LNCAP (cell line): ENCODE data around the gene STON2.

ENCODE experiments used
- CTCF ChIP-seq: fragments of 450-650 bp; IDR thresholded peaks from 2 replicates; pipeline ENCODE4 v1.5.1; 2017; ENCODE audit warnings: mild to moderate bottlenecking

STON2 gene

GRCh38 chr14:81314443-81315175 lies 85.5 kb downstream of the STON2 start:
- no peak for TF ChIP-seq CTCF

GRCh38 chr14:81313775-81314429 lies 86.2 kb downstream of the STON2 start:
- no peak for TF ChIP-seq CTCF

- no peak for TF ChIP-seq CTCF
Observed at GRCh38 chr14:81313200-81313599, 86.9 kb downstream of the STON2 start.

GRCh38 chr14:81312289-81312876 lies 87.7 kb downstream of the STON2 start:
- TF ChIP-seq CTCF: no peak

GRCh38 chr14:81311778-81312177 lies 88.3 kb downstream of the STON2 start:
- no peak for TF ChIP-seq CTCF

- no peak for TF ChIP-seq CTCF
Observed at GRCh38 chr14:81311141-81311540, 89.0 kb downstream of the STON2 start.

- TF ChIP-seq CTCF: no peak
Observed at GRCh38 chr14:81310606-81311005, 89.5 kb downstream of the STON2 start.
